ENCODE measurements around the gene CD53.

DNA sequence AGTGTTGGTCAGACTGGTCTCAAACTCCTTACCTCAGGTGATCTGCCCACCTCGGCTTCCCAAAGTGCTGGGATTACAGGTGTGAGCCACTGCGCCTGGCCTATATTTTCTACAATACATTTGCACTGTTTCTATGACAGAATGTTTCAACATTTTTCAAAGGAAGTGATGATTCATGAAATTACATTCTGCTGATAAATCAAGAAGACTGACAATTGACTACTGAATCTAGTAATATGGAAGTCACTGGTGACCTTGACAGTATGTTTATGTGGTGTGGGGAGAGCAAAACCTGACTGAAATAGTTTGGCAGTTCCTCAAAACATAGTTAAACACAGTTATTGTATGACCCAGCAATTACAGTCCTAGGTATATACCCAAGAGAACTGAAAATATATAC is 72.7 kb downstream of the CD53 start:
- TF ChIP-seq ZNF707 (CRISPR knock-in tag; conservative IDR thresholded peaks at IDR 0.05) = no peak
- TF ChIP-seq EGR1 (conservative IDR thresholded peaks at IDR 0.05) = no peak
- TF ChIP-seq CHCHD3 (CRISPR knock-in tag; IDR thresholded peaks at IDR 0.05) = no peak
- TF ChIP-seq MAFK (IDR thresholded peaks at IDR 0.05; ENCODE audit: low read length) = no peak
- TF ChIP-seq EZH2 (IDR thresholded peaks at IDR 0.05; ENCODE audit: borderline replicate concordance, low read depth, low read length) = no peak
- no peak for TF ChIP-seq ELF2 (CRISPR knock-in tag; IDR thresholded peaks at IDR 0.05)
- TF ChIP-seq ZNF133 (CRISPR knock-in tag; IDR thresholded peaks at IDR 0.05) = no peak
- TF ChIP-seq, protein P1, sequence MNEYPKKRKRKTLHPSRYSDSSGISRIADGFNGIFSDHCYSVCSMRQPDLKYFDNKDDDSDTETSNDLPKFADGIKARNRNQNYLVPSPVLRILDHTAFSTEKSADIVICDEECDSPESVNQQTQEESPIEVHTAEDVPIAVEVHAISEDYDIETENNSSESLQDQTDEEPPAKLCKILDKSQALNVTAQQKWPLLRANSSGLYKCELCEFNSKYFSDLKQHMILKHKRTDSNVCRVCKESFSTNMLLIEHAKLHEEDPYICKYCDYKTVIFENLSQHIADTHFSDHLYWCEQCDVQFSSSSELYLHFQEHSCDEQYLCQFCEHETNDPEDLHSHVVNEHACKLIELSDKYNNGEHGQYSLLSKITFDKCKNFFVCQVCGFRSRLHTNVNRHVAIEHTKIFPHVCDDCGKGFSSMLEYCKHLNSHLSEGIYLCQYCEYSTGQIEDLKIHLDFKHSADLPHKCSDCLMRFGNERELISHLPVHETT (CRISPR knock-in tag; conservative IDR thresholded peaks at IDR 0.05 in 1 of 2, IDR thresholded peaks at IDR 0.05 in 1 of 2) = no peak
- TF ChIP-seq HCFC1 (IDR thresholded peaks at IDR 0.05; ENCODE audit: low read depth, low read length) = no peak
- no peak for TF ChIP-seq HNRNPLL (IDR thresholded peaks at IDR 0.05; ENCODE audit: low read depth, low read length, poor library complexity, severe bottlenecking)
- TF ChIP-seq, protein P2, sequence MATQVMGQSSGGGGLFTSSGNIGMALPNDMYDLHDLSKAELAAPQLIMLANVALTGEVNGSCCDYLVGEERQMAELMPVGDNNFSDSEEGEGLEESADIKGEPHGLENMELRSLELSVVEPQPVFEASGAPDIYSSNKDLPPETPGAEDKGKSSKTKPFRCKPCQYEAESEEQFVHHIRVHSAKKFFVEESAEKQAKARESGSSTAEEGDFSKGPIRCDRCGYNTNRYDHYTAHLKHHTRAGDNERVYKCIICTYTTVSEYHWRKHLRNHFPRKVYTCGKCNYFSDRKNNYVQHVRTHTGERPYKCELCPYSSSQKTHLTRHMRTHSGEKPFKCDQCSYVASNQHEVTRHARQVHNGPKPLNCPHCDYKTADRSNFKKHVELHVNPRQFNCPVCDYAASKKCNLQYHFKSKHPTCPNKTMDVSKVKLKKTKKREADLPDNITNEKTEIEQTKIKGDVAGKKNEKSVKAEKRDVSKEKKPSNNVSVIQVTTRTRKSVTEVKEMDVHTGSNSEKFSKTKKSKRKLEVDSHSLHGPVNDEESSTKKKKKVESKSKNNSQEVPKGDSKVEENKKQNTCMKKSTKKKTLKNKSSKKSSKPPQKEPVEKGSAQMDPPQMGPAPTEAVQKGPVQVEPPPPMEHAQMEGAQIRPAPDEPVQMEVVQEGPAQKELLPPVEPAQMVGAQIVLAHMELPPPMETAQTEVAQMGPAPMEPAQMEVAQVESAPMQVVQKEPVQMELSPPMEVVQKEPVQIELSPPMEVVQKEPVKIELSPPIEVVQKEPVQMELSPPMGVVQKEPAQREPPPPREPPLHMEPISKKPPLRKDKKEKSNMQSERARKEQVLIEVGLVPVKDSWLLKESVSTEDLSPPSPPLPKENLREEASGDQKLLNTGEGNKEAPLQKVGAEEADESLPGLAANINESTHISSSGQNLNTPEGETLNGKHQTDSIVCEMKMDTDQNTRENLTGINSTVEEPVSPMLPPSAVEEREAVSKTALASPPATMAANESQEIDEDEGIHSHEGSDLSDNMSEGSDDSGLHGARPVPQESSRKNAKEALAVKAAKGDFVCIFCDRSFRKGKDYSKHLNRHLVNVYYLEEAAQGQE (IDR thresholded peaks at IDR 0.05; ENCODE audit: borderline replicate concordance) = no peak
- TF ChIP-seq, protein P2 (CRISPR knock-in tag; IDR thresholded peaks at IDR 0.05; ENCODE audit: low read depth) = no peak
- no peak for TF ChIP-seq MBD2 (IDR thresholded peaks at IDR 0.05; ENCODE audit: borderline replicate concordance, low read depth)
- no peak for TF ChIP-seq MYC (IDR thresholded peaks at IDR 0.05; ENCODE audit: low read depth, low read length)
- TF ChIP-seq MYC (CRISPR knock-in tag; IDR thresholded peaks at IDR 0.05; ENCODE audit: borderline replicate concordance, low read depth) = no peak

Measured in K562 (cell line).